ENCODE measurements around the gene SLC38A8.

The SLC38A8 gene

GRCh38 chr16:84068783-84069462 lies 26.3 kb upstream of the SLC38A8 start:
- FAIRE-seq = no peak
- DNase-seq (ENCODE audit: low spot score) = no peak

GRCh38 chr16:84068041-84068440 lies 25.4 kb upstream of the SLC38A8 start:
- DNase-seq (ENCODE audit: low spot score) (no peak), FAIRE-seq (no peak)

- DNase-seq (ENCODE audit: low spot score) = no peak
These were observed 25.0 kb upstream of the SLC38A8 start for GRCh38 chr16:84067640-84068039.

GRCh38 chr16:84065536-84066132 lies 23.0 kb upstream of the SLC38A8 start:
- FAIRE-seq = no peak
- peak; percentile 57 for DNase-seq (ENCODE audit: low spot score)

More at GRCh38 chr16:84067640-84068039, 25.0 kb upstream of the SLC38A8 start:
- FAIRE-seq = no peak

- FAIRE-seq (no peak), DNase-seq (ENCODE audit: low spot score) (no peak)
These were observed 21.4 kb upstream of the SLC38A8 start for GRCh38 chr16:84063980-84064379.

- DNase-seq (ENCODE audit: low spot score) (peak; percentile 87), FAIRE-seq (no peak)
These were observed 20.4 kb upstream of the SLC38A8 start for GRCh38 chr16:84062734-84063640.

GRCh38 chr16:84061236-84061819 lies 18.7 kb upstream of the SLC38A8 start:
- no peak for FAIRE-seq

GRCh38 chr16:84059946-84060901 lies 17.6 kb upstream of the SLC38A8 start:
- DNase-seq (ENCODE audit: low spot score) (no peak), FAIRE-seq (no peak)

More at GRCh38 chr16:84061236-84061819, 18.7 kb upstream of the SLC38A8 start:
- DNase-seq (ENCODE audit: low spot score) = no peak

GRCh38 chr16:84059111-84059510 lies 16.5 kb upstream of the SLC38A8 start:
- FAIRE-seq (no peak), DNase-seq (ENCODE audit: low spot score) (no peak)

- FAIRE-seq (no peak), DNase-seq (ENCODE audit: low spot score) (no peak)
These were observed 16.1 kb upstream of the SLC38A8 start for GRCh38 chr16:84058664-84059063.

GRCh38 chr16:84058211-84058610 lies 15.6 kb upstream of the SLC38A8 start:
- FAIRE-seq = no peak

GRCh38 chr16:84056933-84057332 lies 14.3 kb upstream of the SLC38A8 start:
- FAIRE-seq = no peak
- no peak for DNase-seq (ENCODE audit: low spot score)

More at GRCh38 chr16:84058211-84058610, 15.6 kb upstream of the SLC38A8 start:
- DNase-seq (ENCODE audit: low spot score) = no peak

GRCh38 chr16:84055801-84056634 lies 13.4 kb upstream of the SLC38A8 start:
- no peak for FAIRE-seq

GRCh38 chr16:84055366-84055765 lies 12.8 kb upstream of the SLC38A8 start:
- DNase-seq (ENCODE audit: low spot score) (no peak), FAIRE-seq (no peak)

More at GRCh38 chr16:84055801-84056634, 13.4 kb upstream of the SLC38A8 start:
- no peak for DNase-seq (ENCODE audit: low spot score)

GRCh38 chr16:84054916-84055315 lies 12.3 kb upstream of the SLC38A8 start:
- no peak for DNase-seq (ENCODE audit: low spot score)
- no peak for FAIRE-seq

- FAIRE-seq = no peak
- no peak for DNase-seq (ENCODE audit: low spot score)
These were observed 11.7 kb upstream of the SLC38A8 start for GRCh38 chr16:84054271-84054670.

- DNase-seq (ENCODE audit: low spot score) = no peak
- no peak for FAIRE-seq
These were observed 10.6 kb upstream of the SLC38A8 start for GRCh38 chr16:84053237-84053636.

- FAIRE-seq (no peak), DNase-seq (ENCODE audit: low spot score) (no peak)
These were observed 9.6 kb upstream of the SLC38A8 start for GRCh38 chr16:84052071-84052622.

- DNase-seq (ENCODE audit: low spot score) (no peak), FAIRE-seq (no peak)
These were observed 7.7 kb upstream of the SLC38A8 start for GRCh38 chr16:84050316-84050715.

All from urothelium cell line (cell line).